Omental fat pad (tissue), 4 donors: Measurements from ENCODE around the gene CD6. TPM values are rescaled to one million over a fixed set of nuclear protein-coding genes. Genes with fewer than 3 reads are reported as not detected.

Experiments used
- ATAC-seq: fragments of 150-250 bp; one replicate; pipeline ENCODE4 v1.9.1; 2016; ENCODE audit warnings: mild to moderate bottlenecking, moderate library complexity; ENCODE audit not compliant: low FRiP score
- DNase-seq: peaks from one replicate; pipeline ENCODE4 v3.0.0-alpha.2; 2019; ENCODE audit warnings: low spot score
- CTCF ChIP-seq, 3 donors: fragments of 450-650 bp; IDR thresholded peaks; one replicate each; pipeline ENCODE4 v1.5.1; 2016 to 2017; ENCODE audit warnings: antibody characterized with exemption in 3 of 3, mild to moderate bottlenecking in 3 of 3, moderate library complexity in 2 of 3
- total RNA-seq, 4 donors: library from RNA; depleted of rRNA; stranded (reverse); fragments of >200 nt; gene quantifications; one replicate each; pipeline ENCODE4 v1.1.0, GENCODE V29; 2016

CD6 gene
- total RNA-seq, 4 donors from 2014 or later, result 0.79 to 6.5 (median 2.2) TPM

GRCh38 chr11:60982184-60982583, 10.7 kb downstream of the CD6 start:
- ATAC-seq (no peak), DNase-seq (no peak)
- no peak for TF ChIP-seq CTCF (IDR thresholded peaks at IDR 0.05)

DNA sequence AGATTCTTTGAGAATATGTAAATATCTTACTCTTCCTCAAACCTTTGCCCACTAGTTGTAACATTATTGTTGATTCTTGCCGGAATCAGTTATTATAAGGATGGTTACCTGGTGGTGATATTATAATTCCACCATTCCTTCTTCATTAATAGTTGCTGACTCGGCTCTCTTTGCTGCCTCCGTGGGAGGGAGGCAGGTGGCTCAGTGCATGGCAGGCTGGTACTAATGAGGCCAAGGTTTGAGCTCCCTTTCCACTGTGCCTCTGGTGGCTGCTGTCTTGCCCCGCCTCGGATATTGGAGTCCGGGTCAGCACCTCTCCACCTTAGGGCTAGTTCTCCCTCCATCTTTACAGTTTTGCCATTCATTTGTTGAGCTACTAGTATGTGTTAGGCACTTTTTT, 12.7 kb downstream of the CD6 start:
- no peak for TF ChIP-seq CTCF (IDR thresholded peaks at IDR 0.05)
- ATAC-seq, result no peak

DNA sequence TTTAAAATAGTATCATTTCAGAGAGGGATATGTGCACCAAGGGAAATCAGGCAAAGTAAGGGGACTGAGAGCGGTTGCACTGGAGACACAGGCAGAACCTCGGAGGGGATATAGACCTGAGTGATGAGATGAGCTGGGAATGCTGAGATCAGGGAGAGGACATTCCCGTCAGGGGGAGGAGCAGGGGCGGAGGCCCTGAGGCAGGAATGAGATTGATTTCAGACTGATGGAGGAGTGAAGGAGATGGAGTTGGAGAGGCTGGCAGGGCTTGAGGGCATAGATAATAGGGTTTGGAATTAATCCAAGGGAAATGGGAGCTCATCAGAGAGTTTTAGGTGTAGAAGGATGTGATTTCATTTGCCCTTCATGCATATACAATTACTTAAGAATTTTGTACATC, 13.2 kb downstream of the CD6 start:
- no peak for TF ChIP-seq CTCF (IDR thresholded peaks at IDR 0.05)
- ATAC-seq (no peak), DNase-seq (no peak)

More for the DNA sequence above, 12.7 kb downstream of the CD6 start:
- no peak for DNase-seq

DNA sequence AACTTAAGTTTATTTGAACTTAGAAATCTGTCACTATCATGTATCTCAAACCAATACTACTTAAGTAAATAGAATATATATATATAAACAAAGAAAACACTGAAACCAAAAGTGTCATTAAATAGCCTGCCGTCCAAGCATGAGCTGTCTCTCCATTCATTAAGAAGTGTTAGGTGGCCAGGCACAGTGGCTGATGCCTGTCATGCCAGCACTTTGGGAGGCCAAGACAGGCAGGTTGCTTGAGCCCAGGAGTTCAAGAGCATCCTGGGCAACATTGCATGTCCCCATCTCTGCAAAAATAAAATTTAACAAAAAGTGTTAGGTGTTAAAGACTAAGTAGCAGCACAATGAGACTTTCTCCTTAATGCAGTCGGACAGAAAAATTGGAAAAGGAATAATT, 14.0 kb downstream of the CD6 start:
- no peak for DNase-seq
- ATAC-seq, result no peak
- TF ChIP-seq CTCF (IDR thresholded peaks at IDR 0.05), result no peak

- no peak for TF ChIP-seq CTCF (IDR thresholded peaks at IDR 0.05)
- no peak for DNase-seq
- no peak for ATAC-seq
Measured at GRCh38 chr11:60985991-60986915, 14.8 kb downstream of the CD6 start.

- no peak for TF ChIP-seq CTCF (IDR thresholded peaks at IDR 0.05)
Measured at GRCh38 chr11:60987577-60988277, 16.2 kb downstream of the CD6 start.

More at GRCh38 chr11:60987577-60988277, 16.2 kb downstream of the CD6 start:
- ATAC-seq, result no peak
- DNase-seq, result no peak
